Measurements from ENCODE around the gene FBXO27.

FBXO27 gene

GRCh38 chr19:38985262-38985661, 47.1 kb downstream of the FBXO27 start:
- Histone ChIP-seq H3K27me3 (ENCODE audit: insufficient read depth, poor library complexity, severe bottlenecking) (no peaks in the 10 kb centered on the region), H3K36me3 (ENCODE audit: low read depth) (no peaks in the 10 kb centered on the region), H3K4me3 (ENCODE audit: severe bottlenecking) (no peak overlapping the region), H3K27ac (ENCODE audit: poor library complexity, severe bottlenecking) (no peak overlapping the region), H3K9me3 (ENCODE audit: severe bottlenecking) (peaks cover 3% of the 10 kb centered on the region), H3K4me1 (ENCODE audit: insufficient read depth, poor library complexity, severe bottlenecking) (no peaks in the 10 kb centered on the region)
- ATAC-seq (ENCODE audit: low read depth) (no peak), DNase-seq (ENCODE audit: low spot score) (no peak)
- TF ChIP-seq, protein P1, sequence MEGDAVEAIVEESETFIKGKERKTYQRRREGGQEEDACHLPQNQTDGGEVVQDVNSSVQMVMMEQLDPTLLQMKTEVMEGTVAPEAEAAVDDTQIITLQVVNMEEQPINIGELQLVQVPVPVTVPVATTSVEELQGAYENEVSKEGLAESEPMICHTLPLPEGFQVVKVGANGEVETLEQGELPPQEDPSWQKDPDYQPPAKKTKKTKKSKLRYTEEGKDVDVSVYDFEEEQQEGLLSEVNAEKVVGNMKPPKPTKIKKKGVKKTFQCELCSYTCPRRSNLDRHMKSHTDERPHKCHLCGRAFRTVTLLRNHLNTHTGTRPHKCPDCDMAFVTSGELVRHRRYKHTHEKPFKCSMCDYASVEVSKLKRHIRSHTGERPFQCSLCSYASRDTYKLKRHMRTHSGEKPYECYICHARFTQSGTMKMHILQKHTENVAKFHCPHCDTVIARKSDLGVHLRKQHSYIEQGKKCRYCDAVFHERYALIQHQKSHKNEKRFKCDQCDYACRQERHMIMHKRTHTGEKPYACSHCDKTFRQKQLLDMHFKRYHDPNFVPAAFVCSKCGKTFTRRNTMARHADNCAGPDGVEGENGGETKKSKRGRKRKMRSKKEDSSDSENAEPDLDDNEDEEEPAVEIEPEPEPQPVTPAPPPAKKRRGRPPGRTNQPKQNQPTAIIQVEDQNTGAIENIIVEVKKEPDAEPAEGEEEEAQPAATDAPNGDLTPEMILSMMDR (IDR thresholded peaks at IDR 0.05; ENCODE audit: poor library complexity, severe bottlenecking): no peak

DNA sequence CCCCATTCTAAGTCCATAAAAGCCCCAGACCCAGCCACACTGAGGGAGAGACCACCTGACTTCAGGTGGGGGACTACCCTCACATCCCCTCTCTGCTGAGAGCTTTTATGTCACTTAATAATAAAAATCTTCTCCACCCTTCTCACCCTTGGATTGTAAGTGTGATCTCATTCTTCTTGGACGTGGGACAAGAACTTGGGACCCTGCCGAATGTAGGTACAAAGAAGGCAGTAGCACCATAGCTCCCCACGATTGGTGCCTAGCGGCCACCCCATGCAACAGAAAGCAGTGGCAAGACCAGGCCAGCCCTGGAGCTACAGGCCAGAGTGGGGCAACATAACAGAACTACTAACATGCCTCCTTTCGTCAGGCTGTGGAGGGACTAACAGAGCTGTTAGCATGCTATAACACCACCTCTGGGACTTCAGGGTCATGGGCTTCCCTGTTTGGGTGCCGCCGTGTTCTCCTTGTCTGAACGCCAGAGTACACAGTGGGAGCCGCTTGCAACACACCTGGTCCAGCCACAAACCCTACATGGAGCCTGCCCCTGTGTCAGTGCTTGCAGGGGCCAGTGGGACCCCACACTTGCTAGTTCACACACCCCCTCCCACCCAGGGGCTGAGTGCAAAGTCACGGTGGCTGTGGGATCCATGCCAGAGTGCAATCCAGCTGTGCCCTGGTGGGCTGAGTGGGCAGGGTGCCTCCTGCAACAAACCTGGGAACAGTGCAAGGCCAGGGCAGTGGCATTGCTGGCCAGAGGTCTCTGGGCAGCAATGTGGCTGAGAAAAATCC, 51.6 kb downstream of the FBXO27 start:
- Histone ChIP-seq H3K27ac (ENCODE audit: poor library complexity, severe bottlenecking) (no peak overlapping the region), H3K4me3 (ENCODE audit: severe bottlenecking) (no peak overlapping the region), H3K27me3 (ENCODE audit: insufficient read depth, poor library complexity, severe bottlenecking) (no peaks in the 10 kb centered on the region), H3K9me3 (ENCODE audit: severe bottlenecking) (peaks cover 4% of the 10 kb centered on the region), H3K36me3 (ENCODE audit: low read depth) (no peaks in the 10 kb centered on the region), H3K4me1 (ENCODE audit: insufficient read depth, poor library complexity, severe bottlenecking) (no peaks in the 10 kb centered on the region)
- TF ChIP-seq, protein P1 (IDR thresholded peaks at IDR 0.05; ENCODE audit: poor library complexity, severe bottlenecking): no peak
- DNase-seq (ENCODE audit: low spot score) (no peak), ATAC-seq (ENCODE audit: low read depth) (no peak)

- TF ChIP-seq, protein P1 (IDR thresholded peaks at IDR 0.05; ENCODE audit: poor library complexity, severe bottlenecking): no peak
- Histone ChIP-seq H3K36me3 (ENCODE audit: low read depth) (no peaks in the 10 kb centered on the region), H3K4me1 (ENCODE audit: insufficient read depth, poor library complexity, severe bottlenecking) (no peaks in the 10 kb centered on the region), H3K9me3 (ENCODE audit: severe bottlenecking) (peaks cover 4% of the 10 kb centered on the region), H3K27ac (ENCODE audit: poor library complexity, severe bottlenecking) (no peak overlapping the region), H3K4me3 (ENCODE audit: severe bottlenecking) (no peak overlapping the region), H3K27me3 (ENCODE audit: insufficient read depth, poor library complexity, severe bottlenecking) (no peaks in the 10 kb centered on the region)
- ATAC-seq (ENCODE audit: low read depth) (no peak), DNase-seq (ENCODE audit: low spot score) (no peak)
Observed at GRCh38 chr19:38979812-38980211, 52.5 kb downstream of the FBXO27 start.

DNA sequence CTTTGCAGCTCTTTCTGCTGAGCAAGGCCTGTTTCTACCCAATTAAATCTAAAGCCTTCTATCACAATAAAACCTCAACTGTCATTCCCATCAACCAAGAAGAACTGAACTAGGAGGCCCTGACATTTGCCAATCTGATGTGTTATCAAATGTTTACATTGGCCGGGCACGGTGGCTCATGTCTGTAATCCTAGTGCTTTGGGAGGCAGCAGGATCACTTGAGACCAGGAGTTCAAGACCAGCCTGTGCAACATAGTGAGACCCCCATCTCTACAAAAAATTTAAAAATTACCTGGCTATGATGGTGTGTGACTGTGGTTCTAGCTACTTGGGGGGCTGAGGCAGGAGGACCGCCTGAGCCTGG, 54.0 kb downstream of the FBXO27 start:
- TF ChIP-seq, protein P1 (IDR thresholded peaks at IDR 0.05; ENCODE audit: poor library complexity, severe bottlenecking): no peak
- H3K4me1 ChIP-seq (ENCODE audit: insufficient read depth, poor library complexity, severe bottlenecking): peaks cover 3% of the 10 kb centered on the region
- DNase-seq (ENCODE audit: low spot score): no peak
- no peak overlapping the region for H3K4me3 ChIP-seq (ENCODE audit: severe bottlenecking)
- H3K9me3 ChIP-seq (ENCODE audit: severe bottlenecking): peaks cover 4% of the 10 kb centered on the region
- ATAC-seq (ENCODE audit: low read depth): no peak
- H3K36me3 ChIP-seq (ENCODE audit: low read depth): no peaks in the 10 kb centered on the region
- H3K27me3 ChIP-seq (ENCODE audit: insufficient read depth, poor library complexity, severe bottlenecking): no peaks in the 10 kb centered on the region
- no peak overlapping the region for H3K27ac ChIP-seq (ENCODE audit: poor library complexity, severe bottlenecking)
